Glutamatergic neuron (in vitro differentiated cells): ENCODE measurements around the gene OR10A2. TPM values are rescaled to one million over a fixed set of nuclear protein-coding genes. Genes with fewer than 3 reads are reported as not detected.

Experiments used
- DNase-seq: peaks from one replicate; pipeline ENCODE4 v3.0.0; 2022
- H3K27ac Mint-ChIP-seq: one replicate; pipeline ENCODE4 v1.8.0; 2020; ENCODE audit warnings: mild to moderate bottlenecking, mixed read lengths, inconsistent platforms; ENCODE audit not compliant: unreplicated experiment
- H3K27me3 Mint-ChIP-seq: one replicate; pipeline ENCODE4 v1.8.0; 2020; ENCODE audit warnings: mild to moderate bottlenecking, moderate library complexity, mixed read lengths, inconsistent platforms; ENCODE audit not compliant: unreplicated experiment
- H3K36me3 Mint-ChIP-seq: one replicate; pipeline ENCODE4 v1.8.0; 2020; ENCODE audit warnings: mild to moderate bottlenecking, mixed read lengths, inconsistent platforms; ENCODE audit not compliant: unreplicated experiment
- H3K4me1 Mint-ChIP-seq: one replicate; pipeline ENCODE4 v1.8.0; 2020; ENCODE audit warnings: mild to moderate bottlenecking, low read depth, mixed read lengths, inconsistent platforms; ENCODE audit not compliant: unreplicated experiment
- H3K4me3 Mint-ChIP-seq: one replicate; pipeline ENCODE4 v1.8.0; 2020; ENCODE audit warnings: mild to moderate bottlenecking, mixed read lengths, inconsistent platforms; ENCODE audit not compliant: unreplicated experiment
- H3K9me3 Mint-ChIP-seq: one replicate; pipeline ENCODE4 v1.8.0; 2020; ENCODE audit warnings: mild to moderate bottlenecking, moderate library complexity, mixed read lengths, inconsistent platforms; ENCODE audit not compliant: unreplicated experiment
- total RNA-seq: library from RNA; stranded (reverse); fragmentation: NEBNext Ultra II Directional; extraction: Animal tissue kit (Norgen Biotek cat#: 25700); gene quantifications from one replicate; pipeline ENCODE4 v1.2.1, GENCODE V29; 2021; ENCODE audit not compliant: unreplicated experiment
- TF ChIP-seq, protein P1 (sequence below): fragments of 200-600 bp; sonication (generic); IDR thresholded peaks from one replicate; pipeline ENCODE4 v1.5.0; 2021; ENCODE audit not compliant: partially characterized antibody, unreplicated experiment

OR10A2 gene
- total RNA-seq, 1 donor from 2014 or later: not detected

DNA sequence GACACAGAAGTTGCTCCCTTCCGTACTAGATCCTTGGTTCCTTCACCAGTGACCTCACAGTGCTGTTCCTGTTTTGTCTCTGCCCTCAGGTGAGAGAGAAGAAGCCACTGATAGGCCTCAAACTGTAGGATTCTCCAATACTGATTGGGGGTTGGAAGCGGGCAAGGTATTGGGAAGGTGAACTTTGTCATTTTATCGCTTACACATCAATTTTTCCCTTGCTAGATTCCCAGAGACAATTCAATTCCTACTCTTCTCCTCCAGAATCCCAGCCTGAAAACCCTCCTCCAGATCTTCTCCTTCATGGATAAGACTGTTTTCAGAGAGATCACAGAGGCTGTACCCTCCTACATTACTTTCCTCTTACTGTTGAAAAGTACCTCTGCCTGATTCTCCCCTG lies 48.5 kb downstream of the OR10A2 start:
- DNase-seq: no peak
- Mint-ChIP-seq H3K4me3 (no peak overlapping the region), H3K9me3 (no peaks in the 10 kb centered on the region), H3K27me3 (no peaks in the 10 kb centered on the region), H3K36me3 (no peaks in the 10 kb centered on the region), H3K27ac (no peak overlapping the region), H3K4me1 (no peaks in the 10 kb centered on the region)
- TF ChIP-seq, protein P1, sequence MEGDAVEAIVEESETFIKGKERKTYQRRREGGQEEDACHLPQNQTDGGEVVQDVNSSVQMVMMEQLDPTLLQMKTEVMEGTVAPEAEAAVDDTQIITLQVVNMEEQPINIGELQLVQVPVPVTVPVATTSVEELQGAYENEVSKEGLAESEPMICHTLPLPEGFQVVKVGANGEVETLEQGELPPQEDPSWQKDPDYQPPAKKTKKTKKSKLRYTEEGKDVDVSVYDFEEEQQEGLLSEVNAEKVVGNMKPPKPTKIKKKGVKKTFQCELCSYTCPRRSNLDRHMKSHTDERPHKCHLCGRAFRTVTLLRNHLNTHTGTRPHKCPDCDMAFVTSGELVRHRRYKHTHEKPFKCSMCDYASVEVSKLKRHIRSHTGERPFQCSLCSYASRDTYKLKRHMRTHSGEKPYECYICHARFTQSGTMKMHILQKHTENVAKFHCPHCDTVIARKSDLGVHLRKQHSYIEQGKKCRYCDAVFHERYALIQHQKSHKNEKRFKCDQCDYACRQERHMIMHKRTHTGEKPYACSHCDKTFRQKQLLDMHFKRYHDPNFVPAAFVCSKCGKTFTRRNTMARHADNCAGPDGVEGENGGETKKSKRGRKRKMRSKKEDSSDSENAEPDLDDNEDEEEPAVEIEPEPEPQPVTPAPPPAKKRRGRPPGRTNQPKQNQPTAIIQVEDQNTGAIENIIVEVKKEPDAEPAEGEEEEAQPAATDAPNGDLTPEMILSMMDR: no peak

DNA sequence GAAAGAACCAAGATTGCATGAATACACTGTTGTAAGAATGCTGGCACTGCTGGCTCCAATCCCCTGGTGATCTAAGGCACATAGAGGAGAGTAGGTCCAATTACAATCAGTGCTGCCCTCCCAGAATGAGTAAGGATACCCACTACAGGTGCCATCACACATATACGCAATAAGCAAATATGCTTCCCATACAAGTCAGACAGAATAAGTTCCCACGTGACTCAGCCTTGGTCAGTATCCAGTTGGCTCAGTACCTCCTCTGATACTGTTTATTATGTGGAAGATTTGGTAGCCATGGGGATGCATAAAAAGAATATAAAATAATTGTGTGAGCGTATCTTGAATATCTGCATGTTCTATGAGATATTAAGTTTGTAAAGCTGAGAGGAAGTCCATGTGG lies 49.1 kb downstream of the OR10A2 start:
- no peaks in the 10 kb centered on the region for H3K36me3 Mint-ChIP-seq
- no peaks in the 10 kb centered on the region for H3K4me1 Mint-ChIP-seq
- H3K27me3 Mint-ChIP-seq: no peaks in the 10 kb centered on the region
- H3K9me3 Mint-ChIP-seq: no peaks in the 10 kb centered on the region
- TF ChIP-seq, protein P1: no peak
- no peak overlapping the region for H3K4me3 Mint-ChIP-seq
- DNase-seq: no peak
- no peak overlapping the region for H3K27ac Mint-ChIP-seq

DNA sequence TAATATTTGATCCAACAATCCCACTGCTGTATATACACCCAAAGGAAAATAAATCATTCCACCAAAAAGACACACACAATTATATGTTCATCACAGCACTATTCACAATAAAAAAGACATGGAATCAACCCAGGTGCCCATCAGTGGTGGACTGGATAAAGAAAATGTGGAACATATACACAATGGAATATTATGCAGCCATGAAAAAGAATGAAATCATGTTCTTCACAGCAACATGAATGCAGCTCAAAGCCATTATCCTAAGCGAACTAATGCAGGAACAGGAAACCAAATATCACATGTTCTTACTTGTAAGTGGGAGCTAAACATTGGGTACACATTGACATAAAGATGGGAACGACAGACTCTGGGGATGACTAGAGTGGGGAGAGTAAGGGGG lies 56.8 kb downstream of the OR10A2 start:
- TF ChIP-seq, protein P1: no peak
- H3K4me3 Mint-ChIP-seq: no peak overlapping the region
- H3K27me3 Mint-ChIP-seq: no peaks in the 10 kb centered on the region
- H3K9me3 Mint-ChIP-seq: no peaks in the 10 kb centered on the region
- no peak for DNase-seq
- H3K4me1 Mint-ChIP-seq: no peaks in the 10 kb centered on the region
- H3K27ac Mint-ChIP-seq: no peak overlapping the region
- no peaks in the 10 kb centered on the region for H3K36me3 Mint-ChIP-seq

DNA sequence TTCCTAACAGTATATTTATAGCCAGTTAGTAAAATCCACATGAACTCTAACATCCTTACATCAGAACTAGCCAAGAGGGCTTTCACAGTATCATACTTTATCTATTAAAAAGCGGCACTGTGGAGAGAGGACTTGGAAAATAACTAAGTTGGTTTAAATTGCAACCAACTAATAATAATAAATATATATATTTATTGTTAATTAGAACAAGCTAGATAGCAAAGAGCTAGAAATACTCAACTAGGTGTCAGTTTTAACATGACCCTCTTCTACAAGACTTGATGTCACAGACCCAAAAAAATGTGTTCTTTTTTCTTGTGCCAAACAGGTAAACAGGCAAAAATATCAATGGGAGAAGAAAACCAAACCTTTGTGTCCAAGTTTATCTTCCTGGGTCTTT lies 57.8 kb downstream of the OR10A2 start, which contains the start of gene OR2D3:
Gene OR2D3, plus strand, starts transcription at position 301 of the 400 bp plus-strand sequence. Its CDS starts 0 bp downstream, at position 301.
- H3K27me3 Mint-ChIP-seq: no peaks in the 10 kb centered on the region
- H3K4me3 Mint-ChIP-seq: no peak within 1 kb of the TSS
- peaks cover 2% of the 10 kb centered on the region for H3K4me1 Mint-ChIP-seq
- no peak for DNase-seq
- no peak within 1 kb of the TSS for H3K27ac Mint-ChIP-seq
- TF ChIP-seq, protein P1: no peak
- no peaks in the 10 kb centered on the region for H3K36me3 Mint-ChIP-seq
- H3K9me3 Mint-ChIP-seq: peaks cover 2% of the 10 kb centered on the region

Other genes starting within 250 kb of the OR10A2 start
- gene TPP1, start 243.6 kb upstream of the OR10A2 start, total RNA-seq: 37.7 TPM
- gene DCHS1, start 207.2 kb upstream of the OR10A2 start, total RNA-seq: 91.5 TPM
- gene MRPL17, start 179.7 kb upstream of the OR10A2 start, total RNA-seq: 23.3 TPM
- 0.78 TPM for gene OR2AG2, start 91.1 kb upstream of the OR10A2 start, total RNA-seq
- not detected for gene OR2AG1, start 80.0 kb upstream of the OR10A2 start, total RNA-seq
- 0.56 TPM for gene OR6A2, start 63.4 kb upstream of the OR10A2 start, total RNA-seq
- gene OR10A5, start 17.4 kb upstream of the OR10A2 start, total RNA-seq: not detected
- gene OR10A4, start 13.6 kb downstream of the OR10A2 start, total RNA-seq: not detected
- gene OR2D2, start 29.4 kb downstream of the OR10A2 start, total RNA-seq: 0.64 TPM
- gene OR2D3, start 57.9 kb downstream of the OR10A2 start, total RNA-seq: not detected
- 7.0 TPM for gene ZNF215, start 63.4 kb downstream of the OR10A2 start, total RNA-seq
- gene ZNF214, start 157.3 kb downstream of the OR10A2 start, total RNA-seq: 1.8 TPM
- gene NLRP14, start 157.4 kb downstream of the OR10A2 start, total RNA-seq: not detected
- gene RBMXL2, start 225.9 kb downstream of the OR10A2 start, total RNA-seq: not detected